ENCODE results near the gene B9D1. TPM values are rescaled to one million over a fixed set of nuclear protein-coding genes. Genes with fewer than 3 reads are reported as not detected.

B9D1 gene
- total RNA-seq, 1 donor from 2014 or later = 12.7 TPM

DNA sequence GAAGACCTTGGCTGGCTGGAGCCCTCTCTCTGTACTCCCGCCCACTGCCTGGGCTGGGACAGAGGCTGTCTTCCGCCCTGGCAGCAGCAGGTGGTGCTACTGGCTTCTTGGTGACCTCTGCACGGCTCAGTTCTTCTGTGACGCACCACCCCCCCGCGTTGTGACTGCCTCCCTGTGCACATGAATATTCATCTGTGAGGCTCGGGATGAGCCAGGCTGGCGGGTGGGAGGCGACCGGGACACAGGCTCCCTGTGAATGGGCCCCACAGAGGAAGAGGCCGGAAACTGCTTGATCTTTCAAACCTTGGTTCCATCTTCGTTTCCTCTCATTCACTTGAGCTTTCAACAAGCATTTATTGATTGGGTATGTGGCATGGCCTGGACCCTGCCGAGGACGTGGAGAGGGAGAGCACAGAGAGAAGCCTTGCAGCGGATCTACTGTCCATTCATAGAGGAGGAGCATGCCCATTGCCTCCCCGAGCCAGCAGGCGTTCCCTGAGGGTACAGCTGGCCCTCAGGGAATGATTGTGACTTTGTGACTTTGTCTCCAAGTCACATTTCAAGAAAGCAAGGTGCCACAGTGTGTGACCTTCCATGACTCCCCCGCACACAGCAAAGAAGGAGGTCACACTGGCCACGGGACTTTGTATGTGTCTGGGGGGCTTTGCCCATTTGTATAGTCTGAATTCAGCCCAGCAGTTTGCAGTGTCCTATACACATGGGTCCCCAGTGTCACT is 45.0 kb downstream of the B9D1 start:
- ATAC-seq = peak; percentile 55

GRCh38 chr17:19316761-19317358 is 45.7 kb downstream of the B9D1 start:
- no peak for ATAC-seq

DNA sequence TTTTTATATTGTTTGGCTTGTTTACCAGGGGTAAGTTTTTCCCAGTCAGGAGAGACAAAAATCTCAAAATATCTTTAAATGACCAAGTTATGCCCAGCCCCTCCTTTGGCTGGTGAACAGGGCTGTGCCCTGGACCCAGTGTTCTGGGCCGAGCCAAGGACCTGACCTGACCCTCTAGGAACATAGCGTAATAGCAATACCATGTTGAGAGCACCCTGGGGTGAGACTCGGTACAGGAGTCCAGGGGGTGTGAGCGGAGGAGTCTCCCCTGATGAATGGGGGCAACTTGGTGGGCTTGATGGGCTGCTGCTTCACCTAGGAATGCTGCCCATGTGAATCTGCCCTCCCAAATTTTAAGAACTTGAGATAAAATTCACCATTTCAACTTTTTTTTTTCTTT is 47.4 kb downstream of the B9D1 start:
- no peak for ATAC-seq

- peak; percentile 57 for ATAC-seq
Observed at GRCh38 chr17:19313746-19314651, 48.5 kb downstream of the B9D1 start.

GRCh38 chr17:19313066-19313745 is 49.3 kb downstream of the B9D1 start:
- no peak for ATAC-seq

GRCh38 chr17:19312406-19312805 is 50.1 kb downstream of the B9D1 start:
- ATAC-seq = no peak

- no peak for ATAC-seq
Observed at GRCh38 chr17:19311421-19312215, 50.9 kb downstream of the B9D1 start.

- ATAC-seq = no peak
Observed at GRCh38 chr17:19311016-19311415, 51.5 kb downstream of the B9D1 start.

DNA sequence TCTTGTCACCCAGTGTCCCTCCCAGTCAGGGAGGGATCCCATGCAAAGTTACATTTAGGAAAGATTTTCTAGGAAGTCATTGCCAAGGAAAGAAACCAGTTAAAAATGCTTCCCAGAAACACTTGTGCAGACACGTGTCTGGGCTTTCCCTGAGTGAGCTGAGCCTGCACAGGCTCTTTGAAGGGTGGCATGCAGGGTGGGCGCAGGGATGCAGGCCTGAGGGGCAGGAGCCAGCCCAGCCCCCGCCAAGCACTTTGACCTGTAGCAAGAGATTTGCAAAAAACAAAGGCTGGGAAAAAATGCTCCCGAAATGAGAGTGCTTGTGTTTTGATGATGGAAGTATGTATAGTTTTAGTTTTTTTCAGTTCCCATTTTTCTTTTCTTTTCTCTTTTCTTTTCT is 52.4 kb downstream of the B9D1 start:
- ATAC-seq = no peak

DNA sequence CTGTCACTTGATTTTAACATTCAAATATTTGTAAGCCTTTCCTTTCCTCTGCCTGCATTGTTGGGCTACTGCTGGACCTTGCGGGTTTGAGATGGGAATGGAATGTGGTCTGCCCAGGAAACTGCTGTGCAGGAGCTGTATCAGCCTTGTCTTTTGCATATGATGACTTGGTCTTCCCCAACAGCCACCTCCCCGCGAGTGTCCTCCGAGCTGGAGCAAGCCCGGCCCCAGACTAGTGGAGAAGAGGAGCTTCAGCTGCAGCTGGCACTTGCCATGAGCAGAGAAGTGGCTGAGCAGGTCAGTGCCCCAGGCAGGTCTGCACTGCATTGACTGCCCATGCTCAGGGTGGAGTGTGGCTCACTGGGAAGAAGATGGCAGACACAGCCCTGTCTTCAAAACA is 52.8 kb downstream of the B9D1 start:
- no peak for ATAC-seq

DNA sequence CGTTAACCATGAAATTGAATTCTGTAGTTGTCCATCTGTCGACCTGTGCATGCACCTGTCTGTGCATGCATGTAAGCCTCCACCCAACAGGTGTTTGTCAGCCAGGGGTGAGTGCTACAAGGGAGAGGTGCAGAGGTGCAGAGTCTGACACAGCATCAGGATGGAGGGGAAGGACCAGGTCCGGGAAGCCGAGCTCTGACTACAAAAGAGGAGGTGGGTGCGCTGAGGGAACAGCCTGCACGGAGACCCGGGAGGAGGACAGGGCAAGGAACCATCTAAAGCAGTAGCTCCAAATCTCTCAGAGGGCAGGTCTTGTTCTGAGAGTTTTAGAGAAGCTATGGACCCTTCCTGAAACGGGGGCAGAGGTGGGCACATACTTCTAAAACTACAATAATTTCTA is 54.1 kb downstream of the B9D1 start:
- no peak for ATAC-seq

- ATAC-seq = no peak
Observed at GRCh38 chr17:19307521-19307920, 55.0 kb downstream of the B9D1 start.

DNA sequence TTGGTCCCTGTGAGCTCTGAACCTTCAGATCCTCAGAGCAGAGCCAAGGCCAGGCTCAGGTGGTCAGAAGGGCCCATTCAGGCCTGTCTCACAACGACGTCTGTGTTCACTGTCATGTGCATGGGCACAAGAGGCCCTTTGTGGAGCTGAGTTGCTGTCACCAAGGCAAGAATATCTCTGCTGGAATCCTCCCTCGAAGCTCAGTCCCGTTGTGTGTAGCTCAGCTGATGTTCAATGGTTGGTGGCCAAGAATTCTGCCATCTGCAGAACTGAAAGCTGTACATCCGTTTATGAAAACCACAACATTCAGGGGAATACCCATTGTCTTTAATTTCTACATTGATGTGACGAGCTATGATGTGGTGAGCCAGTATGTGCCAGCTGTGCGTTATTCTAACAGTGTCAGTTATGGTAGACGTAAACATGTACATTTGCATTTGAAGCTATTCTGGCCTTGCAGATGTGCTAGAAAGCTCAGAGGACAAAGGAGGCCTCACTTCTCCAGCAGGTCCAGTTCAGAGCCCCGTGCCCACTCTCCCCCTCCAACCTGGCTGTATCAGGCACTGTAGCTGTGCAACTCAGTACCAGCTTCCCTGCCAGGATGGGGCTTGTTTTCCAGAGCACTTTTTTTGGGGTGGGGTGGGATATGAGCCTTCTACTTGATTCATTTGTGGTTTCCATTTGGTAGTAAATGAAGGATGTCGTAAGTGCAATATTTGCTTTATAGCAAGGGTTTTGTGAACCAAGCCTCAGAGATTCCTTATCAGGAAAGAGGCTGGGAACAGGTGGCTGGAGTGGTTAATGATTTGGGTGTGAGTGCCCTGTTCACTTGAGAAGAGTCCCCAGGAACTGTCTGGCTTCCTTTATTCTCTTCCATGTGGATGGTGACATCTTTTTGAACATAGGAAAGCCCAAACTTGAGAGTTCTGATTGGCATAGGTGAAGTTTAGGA is 56.1 kb downstream of the B9D1 start:
- peak; percentile 24 for ATAC-seq

DNA sequence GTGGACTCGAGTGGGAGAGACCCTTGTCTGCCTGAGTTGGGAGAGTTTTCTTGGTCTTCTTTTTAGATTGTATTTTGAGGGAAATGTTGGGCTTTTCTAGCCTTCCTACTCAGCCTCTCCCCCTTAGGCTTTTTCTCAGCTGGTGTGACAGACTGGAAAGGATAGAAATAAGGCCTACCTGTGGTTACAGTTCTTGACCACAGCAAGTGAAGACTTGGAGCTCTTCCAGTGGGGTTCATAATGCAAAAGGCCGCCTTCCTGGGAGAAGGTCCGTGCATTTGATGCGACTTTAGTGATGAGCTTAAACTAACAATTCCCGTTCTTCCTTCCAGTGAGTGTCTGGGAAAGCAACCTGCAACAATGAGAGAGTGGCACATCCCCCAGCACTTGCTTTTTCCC is 56.8 kb downstream of the B9D1 start:
- ATAC-seq = no peak

- ATAC-seq = no peak
Observed at GRCh38 chr17:19305256-19305655, 57.3 kb downstream of the B9D1 start.

DNA sequence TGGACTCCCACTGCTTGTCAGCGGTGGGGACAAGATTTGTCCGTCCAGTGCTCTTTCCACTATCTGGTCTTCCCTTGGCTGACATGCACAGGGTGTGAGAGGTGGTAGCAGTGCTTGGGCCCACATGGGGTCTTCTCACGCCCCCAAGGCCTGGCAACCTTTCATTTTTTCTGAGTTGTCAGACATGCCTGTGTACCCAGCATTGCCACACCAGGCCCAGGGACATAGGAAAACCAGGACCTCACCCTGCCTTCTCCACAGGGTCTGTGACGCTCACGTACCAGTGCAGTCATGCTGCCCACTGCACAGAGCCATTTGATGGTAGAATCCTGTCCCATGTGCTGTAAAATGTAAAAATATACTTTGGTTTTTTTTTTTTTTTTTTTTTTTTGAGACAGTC is 57.8 kb downstream of the B9D1 start:
- no peak for ATAC-seq

DNA sequence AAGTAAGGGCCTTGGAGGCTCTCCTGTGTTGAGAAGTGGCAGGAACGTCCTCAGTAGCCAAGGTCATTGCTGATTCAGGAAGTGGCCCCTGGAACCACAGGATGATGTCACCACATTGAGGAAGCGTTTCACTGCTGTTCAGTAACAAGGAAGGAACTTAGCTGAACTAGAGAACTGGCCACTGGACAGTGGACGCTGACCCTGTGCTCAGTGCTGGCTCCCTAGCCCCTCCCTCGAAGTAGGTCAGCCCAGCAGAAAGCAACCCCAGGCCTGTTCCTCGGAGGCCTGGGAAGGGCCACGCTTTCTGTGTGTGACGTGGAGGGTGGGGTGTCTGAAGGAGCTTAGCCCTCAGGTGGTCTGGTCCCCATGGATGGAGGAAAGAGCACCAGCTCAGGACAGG is 58.3 kb downstream of the B9D1 start:
- peak; percentile 46 for ATAC-seq

DNA sequence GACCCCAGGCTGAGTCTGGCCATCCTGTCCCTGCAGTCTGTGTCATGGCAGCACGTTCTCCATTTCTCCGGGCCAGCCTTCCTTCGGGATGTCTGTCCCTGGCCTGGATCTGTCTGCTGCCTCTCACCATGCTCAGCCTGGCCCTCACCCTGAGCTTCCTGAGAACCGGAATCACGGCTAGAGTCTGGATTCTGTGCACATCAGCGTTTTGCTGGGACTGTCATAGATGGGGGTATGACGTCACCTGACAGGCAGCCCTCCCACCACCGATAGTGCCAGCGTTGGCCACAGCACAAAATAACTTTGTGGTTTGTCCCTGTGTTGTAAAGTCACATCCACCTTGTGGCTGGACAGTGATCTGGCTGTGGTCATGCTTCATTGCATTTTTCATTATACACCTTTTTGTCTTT is 59.2 kb downstream of the B9D1 start:
- ATAC-seq = no peak

GRCh38 chr17:19302791-19303331 is 59.7 kb downstream of the B9D1 start:
- no peak for ATAC-seq

DNA sequence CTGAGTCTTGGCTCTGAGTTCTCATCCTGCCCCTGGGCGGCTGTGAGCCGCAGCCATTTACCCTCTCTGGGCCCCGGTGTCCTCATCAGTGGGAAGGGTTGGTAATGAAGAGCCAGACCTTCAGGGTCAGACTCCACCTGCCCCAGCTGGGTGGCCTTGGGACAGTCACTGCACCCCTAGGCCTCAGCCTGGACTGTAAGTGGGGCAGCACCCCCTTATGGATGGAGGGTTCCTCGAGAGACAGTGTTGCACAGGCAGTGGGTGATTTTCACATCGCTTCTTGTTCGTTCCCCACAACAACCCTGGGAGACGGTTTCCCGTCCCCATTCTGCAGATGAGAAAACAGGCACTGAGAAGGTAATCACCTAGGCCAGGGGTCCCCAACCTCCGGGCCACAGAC is 60.5 kb downstream of the B9D1 start:
- no peak for ATAC-seq

Data from esophagus mucosa (tissue), 1 donor.